PC-9 (cell line): ENCODE measurements around the gene MICOS13.

Experiments used
- CTCF ChIP-seq: fragments of 200-600 bp; sonication (generic); conservative IDR thresholded peaks from 2 replicates; pipeline ENCODE4 v1.6.1; 2017; ENCODE audit warnings: mixed run types, antibody characterized with exemption, mild to moderate bottlenecking, moderate library complexity
- EZH2 ChIP-seq: fragments of 200-600 bp; sonication (generic); IDR thresholded peaks from 2 replicates; pipeline ENCODE4 v1.8.0; 2017; ENCODE audit warnings: antibody characterized with exemption, low read depth

DNA sequence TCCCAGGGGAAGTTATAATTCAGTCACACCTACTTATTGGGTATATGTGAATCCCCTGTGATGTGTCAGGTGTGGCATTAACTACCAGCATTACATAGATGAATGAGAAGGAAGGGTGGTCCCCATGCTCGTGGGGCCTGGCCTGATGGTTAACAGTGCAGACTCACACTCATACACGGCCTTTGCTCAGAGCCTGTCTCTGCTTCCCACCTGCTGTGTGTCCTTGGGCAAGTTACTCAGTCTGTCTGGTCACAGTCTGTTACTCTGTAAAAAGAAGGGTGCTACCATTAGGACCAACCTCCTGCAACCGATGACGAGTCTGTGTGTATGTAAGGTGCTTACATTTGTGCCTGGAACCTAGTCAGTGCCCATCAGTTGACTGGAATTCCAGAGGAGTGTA lies 33.6 kb downstream of the MICOS13 start:
- no peak for TF ChIP-seq CTCF
- TF ChIP-seq EZH2: no peak
